Testis (tissue), 3 donors: ENCODE data around the gene PGM1. TPM values are rescaled to one million over a fixed set of nuclear protein-coding genes. Genes with fewer than 3 reads are reported as not detected.

Source experiments
- DNase-seq: peaks from one replicate; pipeline ENCODE4 v3.0.0-alpha.2; 2019
- H3K27ac ChIP-seq, 2 donors: fragments of 200-600 bp; sonication (generic); one replicate each; pipeline ENCODE4 v1.5.1; 2019
- H3K27me3 ChIP-seq: fragments of 200-600 bp; sonication (generic); one replicate; pipeline ENCODE4 v1.5.1; 2019
- H3K36me3 ChIP-seq: fragments of 200-600 bp; sonication (generic); one replicate; pipeline ENCODE4 v1.5.1; 2017; ENCODE audit warnings: low read depth; ENCODE audit errors: missing control alignments
- H3K4me1 ChIP-seq: fragments of 200-600 bp; sonication (generic); one replicate; pipeline ENCODE4 v1.5.1; 2019
- H3K4me3 ChIP-seq, 2 donors: fragments of 200-600 bp; sonication (generic); one replicate each; pipeline ENCODE4 v1.5.1; 2017 to 2019
- H3K9me3 ChIP-seq: fragments of 200-600 bp; sonication (generic); one replicate; pipeline ENCODE4 v1.5.1; 2017
- POLR2A ChIP-seq: fragments of 450-650 bp; IDR thresholded peaks from one replicate; pipeline ENCODE4 v1.6.1; 2017; ENCODE audit warnings: antibody characterized with exemption, mild to moderate bottlenecking, moderate library complexity
- WGBS, 2 donors: methylation state at CpG; one replicate each; pipeline ENCODE4 v1.1.5; 2018; 5-methylcytosine and 5-hydroxymethylcytosine counted together
- intact Hi-C: fragments of 100-400 bp; cut with DNase I; formaldehyde crosslinking; loops from one replicate; pipeline ENCODE4 v1.15.1; 2023; ENCODE audit warnings: low total_unique reads
- polyA plus RNA-seq: library from polyadenylated mRNA; stranded (reverse); fragments of 350-450 nt; fragmentation: Illumina TruSeq; extraction: RNeasy Lipid Tissue Mini Kit (QIAGEN cat#74804); gene quantifications from one replicate; pipeline ENCODE4 v1.2.3, GENCODE V29; 2014; ENCODE audit warnings: low read depth, low replicate concordance; ENCODE audit not compliant: insufficient read depth
- total RNA-seq, 2 donors: library from RNA; depleted of rRNA; stranded (reverse); fragments of >200 nt; gene quantifications; one replicate each; pipeline ENCODE4 v1.2.3, GENCODE V29; 2016
- TF ChIP-seq, protein P1 (sequence below), 3 experiments: fragments of 450-650 bp in 2 of 3; fragments of 200-600 bp in 1 of 3; sonication (generic) in 1 of 3; IDR thresholded peaks; one replicate each; pipeline ENCODE4 v1.5.1; 2016 to 2019; ENCODE audit warnings: antibody characterized with exemption in 3 of 3, mild to moderate bottlenecking in 2 of 3, moderate library complexity in 1 of 3

The PGM1 gene
- total and polyA plus RNA-seq, 3 donors from 2014 or later: 23.2 to 27.7 (median 27.5) TPM

DNA sequence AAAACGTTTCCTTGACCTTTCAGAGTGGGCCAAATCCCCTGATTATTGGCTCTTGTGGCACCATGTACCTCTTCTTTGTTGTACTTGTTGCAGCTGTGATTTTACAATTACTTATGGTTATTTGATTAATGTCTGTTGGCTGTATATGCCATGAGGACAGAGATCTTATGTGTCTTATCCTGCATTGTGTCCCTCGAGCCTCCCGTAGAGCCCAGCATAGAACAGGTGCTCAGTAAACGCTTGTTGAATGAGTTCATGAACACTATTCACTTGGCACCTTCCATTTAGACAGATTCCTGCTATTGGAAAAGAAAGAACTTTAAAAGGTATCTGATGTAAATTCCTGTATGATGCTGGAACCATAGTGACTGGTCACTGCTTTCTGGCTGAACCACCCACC lies 48.4 kb downstream of the PGM1 start:
- H3K27ac ChIP-seq: no peak overlapping the region
- H3K4me1 ChIP-seq: no peaks in the 10 kb centered on the region
- intact Hi-C loops: no loop called here
- TF ChIP-seq, protein P1, sequence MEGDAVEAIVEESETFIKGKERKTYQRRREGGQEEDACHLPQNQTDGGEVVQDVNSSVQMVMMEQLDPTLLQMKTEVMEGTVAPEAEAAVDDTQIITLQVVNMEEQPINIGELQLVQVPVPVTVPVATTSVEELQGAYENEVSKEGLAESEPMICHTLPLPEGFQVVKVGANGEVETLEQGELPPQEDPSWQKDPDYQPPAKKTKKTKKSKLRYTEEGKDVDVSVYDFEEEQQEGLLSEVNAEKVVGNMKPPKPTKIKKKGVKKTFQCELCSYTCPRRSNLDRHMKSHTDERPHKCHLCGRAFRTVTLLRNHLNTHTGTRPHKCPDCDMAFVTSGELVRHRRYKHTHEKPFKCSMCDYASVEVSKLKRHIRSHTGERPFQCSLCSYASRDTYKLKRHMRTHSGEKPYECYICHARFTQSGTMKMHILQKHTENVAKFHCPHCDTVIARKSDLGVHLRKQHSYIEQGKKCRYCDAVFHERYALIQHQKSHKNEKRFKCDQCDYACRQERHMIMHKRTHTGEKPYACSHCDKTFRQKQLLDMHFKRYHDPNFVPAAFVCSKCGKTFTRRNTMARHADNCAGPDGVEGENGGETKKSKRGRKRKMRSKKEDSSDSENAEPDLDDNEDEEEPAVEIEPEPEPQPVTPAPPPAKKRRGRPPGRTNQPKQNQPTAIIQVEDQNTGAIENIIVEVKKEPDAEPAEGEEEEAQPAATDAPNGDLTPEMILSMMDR (IDR thresholded peaks at IDR 0.05): no peak
- no peak for TF ChIP-seq POLR2A
- no peak overlapping the region for H3K4me3 ChIP-seq
- H3K36me3 ChIP-seq: no peaks in the 10 kb centered on the region
- H3K27me3 ChIP-seq: no peaks in the 10 kb centered on the region
- DNase-seq: no peak
- H3K9me3 ChIP-seq: no peaks in the 10 kb centered on the region
- 90 to 92% methylated on average over 4 of the region's 4 CpGs for WGBS, 2 donors

DNA sequence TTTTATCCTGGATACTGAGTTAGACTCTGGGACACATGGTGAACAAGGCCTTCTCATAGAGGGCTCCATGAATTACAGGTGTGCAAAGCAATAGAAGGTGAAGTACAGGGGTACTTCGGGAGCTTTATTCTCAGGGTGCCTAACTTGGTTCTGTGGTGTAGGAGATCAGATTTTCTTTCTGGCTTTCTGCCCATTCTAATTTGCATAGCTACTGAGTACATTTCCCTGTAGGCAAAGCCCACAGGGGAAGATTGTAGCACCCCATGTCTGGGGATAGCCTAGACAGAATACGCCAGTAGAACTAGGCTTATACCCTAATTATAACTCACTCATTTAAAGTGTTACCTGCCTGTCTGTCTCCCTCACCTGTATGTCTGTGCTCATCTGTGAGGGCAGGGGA lies 49.7 kb downstream of the PGM1 start:
- H3K4me3 ChIP-seq: no peak overlapping the region
- no peaks in the 10 kb centered on the region for H3K9me3 ChIP-seq

GRCh38 chr1:63643517-63643916 lies 50.3 kb downstream of the PGM1 start:
- no peaks in the 10 kb centered on the region for H3K36me3 ChIP-seq
- intact Hi-C loops: no loop called here
- TF ChIP-seq, protein P1 (IDR thresholded peaks at IDR 0.05): no peak
- TF ChIP-seq POLR2A: no peak
- H3K4me3 ChIP-seq: no peak overlapping the region
- H3K9me3 ChIP-seq: no peaks in the 10 kb centered on the region
- no peak for DNase-seq
- H3K27ac ChIP-seq: no peak overlapping the region
- no peaks in the 10 kb centered on the region for H3K27me3 ChIP-seq
- no peaks in the 10 kb centered on the region for H3K4me1 ChIP-seq
- WGBS, 2 donors: 84 to 88% methylated on average over 3 of the region's 3 CpGs

More for the DNA sequence above, 49.7 kb downstream of the PGM1 start:
- no peak for DNase-seq
- intact Hi-C loops: no loop called here
- Histone ChIP-seq H3K36me3 (no peaks in the 10 kb centered on the region), H3K4me1 (no peaks in the 10 kb centered on the region), H3K27ac (no peak overlapping the region), H3K27me3 (no peaks in the 10 kb centered on the region)
- WGBS, 2 donors: 96 to 100% methylated on average over 2 of the region's 2 CpGs
- no peak for TF ChIP-seq POLR2A
- TF ChIP-seq, protein P1 (IDR thresholded peaks at IDR 0.05): no peak

GRCh38 chr1:63643926-63644325 lies 50.7 kb downstream of the PGM1 start:
- intact Hi-C loops: no loop called here
- Histone ChIP-seq H3K36me3 (no peaks in the 10 kb centered on the region), H3K9me3 (no peaks in the 10 kb centered on the region), H3K27me3 (no peaks in the 10 kb centered on the region), H3K27ac (no peak overlapping the region), H3K4me3 (no peak overlapping the region), H3K4me1 (no peaks in the 10 kb centered on the region)
- WGBS, 2 donors: 49 to 64% methylated on average over 3 of the region's 3 CpGs
- DNase-seq: no peak
- no peak for TF ChIP-seq POLR2A
- TF ChIP-seq, protein P1 (IDR thresholded peaks at IDR 0.05): no peak

GRCh38 chr1:63645317-63645716 lies 52.1 kb downstream of the PGM1 start:
- Histone ChIP-seq H3K27me3 (no peaks in the 10 kb centered on the region), H3K4me1 (no peaks in the 10 kb centered on the region), H3K27ac (no peak overlapping the region), H3K9me3 (no peaks in the 10 kb centered on the region), H3K4me3 (no peak overlapping the region), H3K36me3 (no peaks in the 10 kb centered on the region)
- WGBS, 2 donors: 59 to 65% methylated on average over 2 of the region's 2 CpGs
- intact Hi-C loops: no loop called here
- no peak for DNase-seq
- no peak for TF ChIP-seq POLR2A
- TF ChIP-seq, protein P1 (IDR thresholded peaks at IDR 0.05): no peak
